Endothelial cell of umbilical vein (primary cell): ENCODE measurements around the gene SLC25A38. TPM values are rescaled to one million over a fixed set of nuclear protein-coding genes. Genes with fewer than 3 reads are reported as not detected.

Source experiments
- BruUV-seq: library from RNA; stranded (reverse); fragments of 400-500 nt; replicated peaks from 2 replicates; lab custom pipeline; 2021; lab: Mats Ljungman, UMichigan
- CTCF ChIA-PET: fragments of 300-600, 350-600 bp; sonication (Branson Sonifier 250); formaldehyde crosslinking; loops from one replicate; lab custom pipeline; 2021; ENCODE audit warnings: antibody characterized with exemption, inconsistent platforms; lab: Charles Lee
- POLR2A ChIA-PET: fragments of 300-600, 350-600 bp; sonication (Branson Sonifier 250); formaldehyde crosslinking; loops from one replicate; lab custom pipeline; 2021; ENCODE audit warnings: antibody characterized with exemption, inconsistent platforms; lab: Charles Lee
- DNase-seq: peaks from one replicate; pipeline ENCODE4 v3.0.0-alpha.2; 2011; ENCODE audit warnings: low read depth, low spot score
- FAIRE-seq: peaks from 2 replicates; lab custom pipeline; 2011; peaks lifted over from hg19 to GRCh38; lab: Jason Lieb, UNC
- H2AFZ ChIP-seq: 2 replicates; pipeline ENCODE4 v1.6.0; 2012; ENCODE audit warnings: low read depth, low read length, control low read depth, inconsistent platforms
- H3K27ac ChIP-seq: 2 replicates; pipeline ENCODE4 v1.5.1; 2011; ENCODE audit warnings: low read depth, mild to moderate bottlenecking, control low read depth, low read length, moderate library complexity; ENCODE audit not compliant: insufficient read depth
- H3K27me3 ChIP-seq, 2 experiments: 2 replicates each; pipeline versions ENCODE4 v1.6.0 to v1.6.1; 2011; ENCODE audit warnings: low read length in 2 of 2, mixed read lengths in 1 of 2; ENCODE audit not compliant: control insufficient read depth in 2 of 2, insufficient read depth in 2 of 2
- H3K36me3 ChIP-seq, 2 experiments: 2 replicates in 1 of 2; 3 replicates in 1 of 2; pipeline ENCODE4 v1.5.1; 2011; ENCODE audit warnings: low read length in 2 of 2, mild to moderate bottlenecking in 1 of 2, moderate library complexity in 1 of 2; ENCODE audit not compliant: control insufficient read depth in 2 of 2, insufficient read depth in 2 of 2; ENCODE audit errors: extremely low read depth in 1 of 2
- H3K4me1 ChIP-seq: 3 replicates; pipeline ENCODE4 v1.5.1; 2011; ENCODE audit warnings: mild to moderate bottlenecking, low read length; ENCODE audit not compliant: control insufficient read depth, insufficient read depth; ENCODE audit errors: extremely low read depth
- H3K4me2 ChIP-seq: 2 replicates; pipeline ENCODE4 v1.6.1; 2011; ENCODE audit warnings: low read length, control low read depth, mixed read lengths; ENCODE audit not compliant: insufficient read depth
- H3K4me3 ChIP-seq, 3 experiments: fragments of 200-600 bp in 1 of 3; sonication (generic), shearing (Covaris generic) in 1 of 3; replicated peaks in 1 of 3; 2 replicates each; pipeline ENCODE4 v1.5.1; 2011 to 2016; ENCODE audit warnings: control low read depth in 3 of 3, low read length in 3 of 3, mild to moderate bottlenecking in 2 of 3, inconsistent platforms in 1 of 3, low read depth in 1 of 3, moderate library complexity in 1 of 3; ENCODE audit not compliant: insufficient read depth in 1 of 3
- H3K79me2 ChIP-seq: 2 replicates; pipeline ENCODE4 v1.6.0; 2012; ENCODE audit warnings: low read length, inconsistent platforms; ENCODE audit not compliant: control insufficient read depth, insufficient read depth
- H3K9ac ChIP-seq: replicated peaks from 2 replicates; pipeline ENCODE3; 2011; ENCODE audit warnings: low read length, control low read depth; ENCODE audit not compliant: insufficient read depth; ENCODE audit errors: extremely low read depth
- H3K9me1 ChIP-seq: replicated peaks from 3 replicates; pipeline ENCODE4 v1.6.0; 2011; ENCODE audit warnings: mild to moderate bottlenecking, low read length; ENCODE audit not compliant: control insufficient read depth, insufficient read depth; ENCODE audit errors: extremely low read depth
- H3K9me3 ChIP-seq: replicated peaks from 2 replicates; pipeline ENCODE4 v1.5.1; 2012; ENCODE audit warnings: low read length, inconsistent platforms; ENCODE audit not compliant: control insufficient read depth, insufficient read depth
- H4K20me1 ChIP-seq: replicated peaks from 2 replicates; pipeline ENCODE3; 2011; ENCODE audit warnings: mild to moderate bottlenecking, low read length; ENCODE audit not compliant: control insufficient read depth, insufficient read depth; ENCODE audit errors: extremely low read depth
- EZH2 ChIP-seq: IDR thresholded peaks from 2 replicates; pipeline ENCODE4 v1.6.1; 2012; ENCODE audit warnings: borderline replicate concordance, low read depth, mild to moderate bottlenecking, moderate library complexity, low read length, inconsistent platforms; ENCODE audit not compliant: severe bottlenecking
- FOS ChIP-seq: IDR thresholded peaks from 2 replicates; pipeline ENCODE4 v1.6.1; 2011; ENCODE audit warnings: mild to moderate bottlenecking, low read length, moderate library complexity, borderline replicate concordance; ENCODE audit not compliant: insufficient read depth
- GATA2 ChIP-seq: IDR thresholded peaks from 2 replicates; pipeline ENCODE4 v1.7.0; 2011; ENCODE audit warnings: low read depth, mild to moderate bottlenecking, moderate library complexity, mixed read lengths, low read length; ENCODE audit not compliant: insufficient read length, insufficient read depth
- JUN ChIP-seq: IDR thresholded peaks from 2 replicates; pipeline ENCODE4 v1.6.1; 2011; ENCODE audit warnings: borderline replicate concordance, low read depth; ENCODE audit not compliant: insufficient read length, insufficient read depth
- MYC ChIP-seq: IDR thresholded peaks from one replicate; pipeline ENCODE4 v1.6.1; 2011; ENCODE audit warnings: mild to moderate bottlenecking, low read depth, low read length
- POLR2A ChIP-seq: IDR thresholded peaks from 2 replicates; pipeline ENCODE4 v1.6.1; 2012; ENCODE audit warnings: low read depth, mild to moderate bottlenecking, control low read depth, low read length
- POLR2AphosphoS5 ChIP-seq: IDR thresholded peaks from 2 replicates; pipeline ENCODE4 v1.6.1; 2012; ENCODE audit warnings: low read depth, mild to moderate bottlenecking, control low read depth, low read length, moderate library complexity; ENCODE audit not compliant: insufficient read depth
- dilution Hi-C: fragments of 300-500 bp; cut with MboI; formaldehyde crosslinking; loops from one replicate; pipeline ENCODE4 v1.15.0; 2019; ENCODE audit warnings: low sequenced_read_pairs; ENCODE audit not compliant: extremely low pct_ligation_motif_present
- intact Hi-C: fragments of 100-400 bp; cut with micrococcal nuclease; formaldehyde crosslinking; loops from one replicate; pipeline ENCODE4 v1.10.0; 2022
- polyA plus RNA-seq, 4 experiments: library from polyadenylated mRNA; depleted of rRNA in 3 of 4; stranded (reverse) in 3 of 4; unstranded in 1 of 4; fragments of >200 nt; gene quantifications; 2 replicates each; pipeline versions ENCODE4 v1.2.1 to v1.2.3, GENCODE V29; 2011 to 2012; ENCODE audit warnings: missing spikeins in 1 of 4
- total RNA-seq: library from RNA; stranded (reverse); gene quantifications from 2 replicates; pipeline ENCODE4 v1.2.3, GENCODE V29; 2021
- TF ChIP-seq, protein P1 (sequence below), 2 donors: IDR thresholded peaks; 1 replicate in 1 of 2; 2 replicates in 1 of 2; pipeline ENCODE4 v1.5.1; 2011; ENCODE audit warnings: low read length in 2 of 2, mild to moderate bottlenecking in 2 of 2, moderate library complexity in 2 of 2, control low read depth in 1 of 2, inconsistent platforms in 1 of 2, low read depth in 1 of 2; ENCODE audit not compliant: insufficient read depth in 1 of 2; ENCODE audit errors: extremely low read depth in 1 of 2
- TF ChIP-seq, protein P2 (sequence below): IDR thresholded peaks from 2 replicates; pipeline ENCODE4 v1.6.1; 2011; ENCODE audit not compliant: insufficient read depth, insufficient read length

SLC25A38 gene
- total and polyA plus RNA-seq, 2 donors (not counting 3 experiments of a cell fraction or from before 2014, with no cell fraction given) = 20.0 to 31.1 TPM

DNA sequence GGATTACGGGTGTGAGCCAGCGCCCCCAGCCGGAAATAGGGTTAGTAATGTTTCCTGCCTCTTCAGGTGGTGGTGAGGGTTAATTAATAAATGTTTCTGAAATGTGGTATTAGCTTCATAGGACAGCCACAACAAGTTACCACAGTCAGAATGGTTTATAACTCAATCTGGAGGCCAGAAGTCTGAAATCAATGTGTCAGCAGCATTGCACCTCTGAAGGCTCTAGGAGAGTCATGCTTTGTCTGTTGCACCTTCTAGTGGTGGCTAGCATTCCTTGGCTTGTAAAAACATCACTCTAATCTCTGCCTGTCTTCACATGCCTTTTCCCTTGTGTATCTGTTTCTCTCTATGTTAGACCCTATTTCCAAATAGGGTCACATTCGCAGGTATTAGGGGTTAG is 15.5 kb downstream of the SLC25A38 start:
- no peak overlapping the region for H2AFZ ChIP-seq
- H3K4me1 ChIP-seq = no peaks in the 10 kb centered on the region
- TF ChIP-seq JUN (no peak), EZH2 (no peak), FOS (no peak), GATA2 (no peak), POLR2AphosphoS5 (no peak), POLR2A (no peak), MYC (no peak)
- TF ChIP-seq, protein P1, sequence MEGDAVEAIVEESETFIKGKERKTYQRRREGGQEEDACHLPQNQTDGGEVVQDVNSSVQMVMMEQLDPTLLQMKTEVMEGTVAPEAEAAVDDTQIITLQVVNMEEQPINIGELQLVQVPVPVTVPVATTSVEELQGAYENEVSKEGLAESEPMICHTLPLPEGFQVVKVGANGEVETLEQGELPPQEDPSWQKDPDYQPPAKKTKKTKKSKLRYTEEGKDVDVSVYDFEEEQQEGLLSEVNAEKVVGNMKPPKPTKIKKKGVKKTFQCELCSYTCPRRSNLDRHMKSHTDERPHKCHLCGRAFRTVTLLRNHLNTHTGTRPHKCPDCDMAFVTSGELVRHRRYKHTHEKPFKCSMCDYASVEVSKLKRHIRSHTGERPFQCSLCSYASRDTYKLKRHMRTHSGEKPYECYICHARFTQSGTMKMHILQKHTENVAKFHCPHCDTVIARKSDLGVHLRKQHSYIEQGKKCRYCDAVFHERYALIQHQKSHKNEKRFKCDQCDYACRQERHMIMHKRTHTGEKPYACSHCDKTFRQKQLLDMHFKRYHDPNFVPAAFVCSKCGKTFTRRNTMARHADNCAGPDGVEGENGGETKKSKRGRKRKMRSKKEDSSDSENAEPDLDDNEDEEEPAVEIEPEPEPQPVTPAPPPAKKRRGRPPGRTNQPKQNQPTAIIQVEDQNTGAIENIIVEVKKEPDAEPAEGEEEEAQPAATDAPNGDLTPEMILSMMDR (IDR thresholded peaks at IDR 0.05; ENCODE audit: extremely low read depth in 1 of 2, insufficient read depth in 1 of 2, low read depth in 1 of 2, low read length in 2 of 2) = no peak
- TF ChIP-seq, protein P2, sequence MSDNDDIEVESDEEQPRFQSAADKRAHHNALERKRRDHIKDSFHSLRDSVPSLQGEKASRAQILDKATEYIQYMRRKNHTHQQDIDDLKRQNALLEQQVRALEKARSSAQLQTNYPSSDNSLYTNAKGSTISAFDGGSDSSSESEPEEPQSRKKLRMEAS = no peak
- peaks cover 6 to 9% of the 10 kb centered on the region in 2 experiments for H3K36me3 ChIP-seq
- no peaks in the 10 kb centered on the region for H3K79me2 ChIP-seq
- H4K20me1 ChIP-seq = no peaks in the 10 kb centered on the region
- dilution Hi-C loops = no loop called here
- intact Hi-C loops = no loop called here
- no TSS peak for BruUV-seq
- H3K9ac ChIP-seq = no peak overlapping the region
- CTCF ChIA-PET = interaction anchor here (1.8 kb wide), 1 partner anchor 20 kb away, joined by 3 read pairs; no protein-coding TSS in a partner anchor
- H3K4me3 ChIP-seq = no peak overlapping the region
- no peak overlapping the region for H3K4me2 ChIP-seq
- H3K27me3 ChIP-seq = no peaks in the 10 kb centered on the region
- H3K9me3 ChIP-seq = no peaks in the 10 kb centered on the region
- FAIRE-seq (no peak), DNase-seq (no peak)
- POLR2A ChIA-PET = no interaction called here
- no peak overlapping the region for H3K27ac ChIP-seq
- H3K9me1 ChIP-seq = no peaks in the 10 kb centered on the region
